WTC11 (cell line): ENCODE data around the gene SLC24A3.

ENCODE experiments used
- CTCF ChIP-seq: fragments of 200-600 bp; IDR thresholded peaks from 2 replicates; pipeline ENCODE4 v1.8.0; 2022; ENCODE audit warnings: antibody characterized with exemption
- HMGA2 ChIP-seq: fragments of 250-450 bp; sonication (Bioruptor Pico); IDR thresholded peaks from 2 replicates; pipeline ENCODE4 v1.4.0; 2021; ENCODE audit warnings: mild to moderate bottlenecking, moderate library complexity
- JUN ChIP-seq: sonication (generic); formaldehyde crosslinking; IDR thresholded peaks from 2 replicates; pipeline ENCODE4 v1.8.0; 2023; ENCODE audit warnings: mild to moderate bottlenecking, missing genetic modification reagents
- MLX ChIP-seq: sonication (generic); formaldehyde crosslinking; IDR thresholded peaks from 2 replicates; pipeline ENCODE4 v1.8.1; 2023; ENCODE audit warnings: mild to moderate bottlenecking, missing genetic modification reagents, moderate library complexity
- PREB ChIP-seq: sonication (generic); formaldehyde crosslinking; IDR thresholded peaks from 2 replicates; pipeline ENCODE4 v1.8.1; 2022; ENCODE audit warnings: mild to moderate bottlenecking, missing genetic modification reagents, moderate library complexity, borderline replicate concordance
- TP53 ChIP-seq: sonication (generic); formaldehyde crosslinking; IDR thresholded peaks from 2 replicates; pipeline ENCODE4 v1.8.1; 2023; ENCODE audit warnings: mild to moderate bottlenecking, missing genetic modification reagents
- ZNF121 ChIP-seq: sonication (generic); formaldehyde crosslinking; IDR thresholded peaks from 2 replicates; pipeline ENCODE4 v1.8.0; 2023; ENCODE audit warnings: missing genetic modification reagents
- ZNF423 ChIP-seq: fragments of 250-450 bp; sonication (Bioruptor Pico); IDR thresholded peaks from 2 replicates; pipeline ENCODE4 v2.1.2; 2022; ENCODE audit warnings: mild to moderate bottlenecking, moderate library complexity
- TF ChIP-seq, protein P1 (sequence below): sonication (generic); formaldehyde crosslinking; IDR thresholded peaks from 2 replicates; pipeline ENCODE4 v1.8.0; 2022; ENCODE audit warnings: mild to moderate bottlenecking, missing genetic modification reagents
- TF ChIP-seq, protein P2 (sequence below): sonication (generic); formaldehyde crosslinking; IDR thresholded peaks from 2 replicates; pipeline ENCODE4 v1.8.1; 2023; ENCODE audit warnings: mild to moderate bottlenecking, missing genetic modification reagents, borderline replicate concordance
- TF ChIP-seq, protein P3 (sequence below): sonication (generic); formaldehyde crosslinking; IDR thresholded peaks from 2 replicates; pipeline ENCODE4 v1.8.1; 2022; ENCODE audit warnings: missing genetic modification reagents, borderline replicate concordance
- TF ChIP-seq, protein P4 (sequence below): sonication (generic); formaldehyde crosslinking; IDR thresholded peaks from 2 replicates; pipeline ENCODE4 v1.8.1; 2023; ENCODE audit warnings: mild to moderate bottlenecking, missing genetic modification reagents, moderate library complexity

GRCh38 chr20:19501476-19502115 is 289.2 kb downstream of the SLC24A3 start:
- TF ChIP-seq ZNF121 (no peak), CTCF (no peak), JUN (no peak), HMGA2 (CRISPR knock-in tag) (no peak), PREB (no peak), ZNF423 (CRISPR knock-in tag) (no peak), TP53 (CRISPR knock-in tag) (no peak), MLX (no peak)
- TF ChIP-seq, protein P1, sequence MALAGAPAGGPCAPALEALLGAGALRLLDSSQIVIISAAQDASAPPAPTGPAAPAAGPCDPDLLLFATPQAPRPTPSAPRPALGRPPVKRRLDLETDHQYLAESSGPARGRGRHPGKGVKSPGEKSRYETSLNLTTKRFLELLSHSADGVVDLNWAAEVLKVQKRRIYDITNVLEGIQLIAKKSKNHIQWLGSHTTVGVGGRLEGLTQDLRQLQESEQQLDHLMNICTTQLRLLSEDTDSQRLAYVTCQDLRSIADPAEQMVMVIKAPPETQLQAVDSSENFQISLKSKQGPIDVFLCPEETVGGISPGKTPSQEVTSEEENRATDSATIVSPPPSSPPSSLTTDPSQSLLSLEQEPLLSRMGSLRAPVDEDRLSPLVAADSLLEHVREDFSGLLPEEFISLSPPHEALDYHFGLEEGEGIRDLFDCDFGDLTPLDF (CRISPR knock-in tag): no peak
- TF ChIP-seq, protein P2, sequence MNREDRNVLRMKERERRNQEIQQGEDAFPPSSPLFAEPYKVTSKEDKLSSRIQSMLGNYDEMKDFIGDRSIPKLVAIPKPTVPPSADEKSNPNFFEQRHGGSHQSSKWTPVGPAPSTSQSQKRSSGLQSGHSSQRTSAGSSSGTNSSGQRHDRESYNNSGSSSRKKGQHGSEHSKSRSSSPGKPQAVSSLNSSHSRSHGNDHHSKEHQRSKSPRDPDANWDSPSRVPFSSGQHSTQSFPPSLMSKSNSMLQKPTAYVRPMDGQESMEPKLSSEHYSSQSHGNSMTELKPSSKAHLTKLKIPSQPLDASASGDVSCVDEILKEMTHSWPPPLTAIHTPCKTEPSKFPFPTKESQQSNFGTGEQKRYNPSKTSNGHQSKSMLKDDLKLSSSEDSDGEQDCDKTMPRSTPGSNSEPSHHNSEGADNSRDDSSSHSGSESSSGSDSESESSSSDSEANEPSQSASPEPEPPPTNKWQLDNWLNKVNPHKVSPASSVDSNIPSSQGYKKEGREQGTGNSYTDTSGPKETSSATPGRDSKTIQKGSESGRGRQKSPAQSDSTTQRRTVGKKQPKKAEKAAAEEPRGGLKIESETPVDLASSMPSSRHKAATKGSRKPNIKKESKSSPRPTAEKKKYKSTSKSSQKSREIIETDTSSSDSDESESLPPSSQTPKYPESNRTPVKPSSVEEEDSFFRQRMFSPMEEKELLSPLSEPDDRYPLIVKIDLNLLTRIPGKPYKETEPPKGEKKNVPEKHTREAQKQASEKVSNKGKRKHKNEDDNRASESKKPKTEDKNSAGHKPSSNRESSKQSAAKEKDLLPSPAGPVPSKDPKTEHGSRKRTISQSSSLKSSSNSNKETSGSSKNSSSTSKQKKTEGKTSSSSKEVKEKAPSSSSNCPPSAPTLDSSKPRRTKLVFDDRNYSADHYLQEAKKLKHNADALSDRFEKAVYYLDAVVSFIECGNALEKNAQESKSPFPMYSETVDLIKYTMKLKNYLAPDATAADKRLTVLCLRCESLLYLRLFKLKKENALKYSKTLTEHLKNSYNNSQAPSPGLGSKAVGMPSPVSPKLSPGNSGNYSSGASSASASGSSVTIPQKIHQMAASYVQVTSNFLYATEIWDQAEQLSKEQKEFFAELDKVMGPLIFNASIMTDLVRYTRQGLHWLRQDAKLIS: no peak
- TF ChIP-seq, protein P3, sequence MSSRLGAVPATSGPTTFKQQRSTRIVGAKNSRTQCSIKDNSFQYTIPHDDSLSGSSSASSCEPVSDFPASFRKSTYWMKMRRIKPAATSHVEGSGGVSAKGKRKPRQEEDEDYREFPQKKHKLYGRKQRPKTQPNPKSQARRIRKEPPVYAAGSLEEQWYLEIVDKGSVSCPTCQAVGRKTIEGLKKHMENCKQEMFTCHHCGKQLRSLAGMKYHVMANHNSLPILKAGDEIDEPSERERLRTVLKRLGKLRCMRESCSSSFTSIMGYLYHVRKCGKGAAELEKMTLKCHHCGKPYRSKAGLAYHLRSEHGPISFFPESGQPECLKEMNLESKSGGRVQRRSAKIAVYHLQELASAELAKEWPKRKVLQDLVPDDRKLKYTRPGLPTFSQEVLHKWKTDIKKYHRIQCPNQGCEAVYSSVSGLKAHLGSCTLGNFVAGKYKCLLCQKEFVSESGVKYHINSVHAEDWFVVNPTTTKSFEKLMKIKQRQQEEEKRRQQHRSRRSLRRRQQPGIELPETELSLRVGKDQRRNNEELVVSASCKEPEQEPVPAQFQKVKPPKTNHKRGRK (CRISPR knock-in tag): no peak
- TF ChIP-seq, protein P4, sequence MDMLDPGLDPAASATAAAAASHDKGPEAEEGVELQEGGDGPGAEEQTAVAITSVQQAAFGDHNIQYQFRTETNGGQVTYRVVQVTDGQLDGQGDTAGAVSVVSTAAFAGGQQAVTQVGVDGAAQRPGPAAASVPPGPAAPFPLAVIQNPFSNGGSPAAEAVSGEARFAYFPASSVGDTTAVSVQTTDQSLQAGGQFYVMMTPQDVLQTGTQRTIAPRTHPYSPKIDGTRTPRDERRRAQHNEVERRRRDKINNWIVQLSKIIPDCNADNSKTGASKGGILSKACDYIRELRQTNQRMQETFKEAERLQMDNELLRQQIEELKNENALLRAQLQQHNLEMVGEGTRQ: no peak
